Thymus (tissue), 11 donors: ENCODE measurements around the gene UNCX. TPM values are rescaled to one million over a fixed set of nuclear protein-coding genes. Genes with fewer than 3 reads are reported as not detected.

Experiments
- DNase-seq, 9 donors: peaks; one replicate each; pipeline ENCODE4 v3.0.0-alpha.2; 2013; ENCODE audit warnings: low spot score in 9 of 9, low read depth in 6 of 9, missing footprints in 1 of 9
- H3K27ac ChIP-seq, 2 donors: one replicate each; pipeline ENCODE4 v1.5.1; 2013; ENCODE audit warnings: control low read depth in 1 of 2, low read depth in 1 of 2, low read length in 1 of 2, mild to moderate bottlenecking in 1 of 2, moderate library complexity in 1 of 2
- H3K27me3 ChIP-seq, 2 donors: one replicate each; pipeline ENCODE4 v1.5.1; 2013; ENCODE audit warnings: low read length in 1 of 2; ENCODE audit not compliant: control insufficient read depth in 2 of 2, insufficient read depth in 1 of 2
- H3K36me3 ChIP-seq, 2 donors: one replicate each; pipeline ENCODE4 v1.5.1; 2013; ENCODE audit warnings: low read length in 1 of 2, mild to moderate bottlenecking in 1 of 2, moderate library complexity in 1 of 2; ENCODE audit not compliant: control insufficient read depth in 2 of 2, insufficient read depth in 2 of 2
- H3K4me1 ChIP-seq, 2 donors: one replicate each; pipeline ENCODE4 v1.5.1; 2013; ENCODE audit warnings: low read length in 2 of 2; ENCODE audit not compliant: control insufficient read depth in 2 of 2, insufficient read depth in 2 of 2
- H3K4me3 ChIP-seq, 2 donors: one replicate each; pipeline ENCODE4 v1.5.1; 2013; ENCODE audit warnings: low read length in 2 of 2, control low read depth in 1 of 2, mild to moderate bottlenecking in 1 of 2
- H3K9me3 ChIP-seq, 2 donors: one replicate each; pipeline ENCODE4 v1.5.1; 2013; ENCODE audit warnings: low read length in 1 of 2, mild to moderate bottlenecking in 1 of 2; ENCODE audit not compliant: control insufficient read depth in 2 of 2, insufficient read depth in 1 of 2
- WGBS: extraction: QIAGEN DNeasy Blood & Tissue Kit; methylation state at CpG from one replicate; pipeline ENCODE4 v1.1.7; 2013; 5-methylcytosine and 5-hydroxymethylcytosine counted together
- polyA plus RNA-seq: library from polyadenylated mRNA; stranded (reverse); fragments of 200-250 nt; gene quantifications from one replicate; pipeline ENCODE4 v1.2.3, GENCODE V29; 2013
- total RNA-seq: library from RNA; stranded (reverse); fragments of 120-200 nt; gene quantifications from one replicate; pipeline ENCODE4 v1.2.4, GENCODE V29; 2013
- donor health status: healthy.

Gene UNCX
- total and polyA plus RNA-seq, 2 donors, result 0.05 to 0.07 TPM

- Histone ChIP-seq H3K4me3 (no peak overlapping the region), H3K9me3 (peaks cover 3 to 30% of the 10 kb centered on the region in 2 donors), H3K4me1 (no peaks in the 10 kb centered on the region), H3K36me3 (no peaks in the 10 kb centered on the region), H3K27ac (no peak overlapping the region), H3K27me3 (peaks cover 87 to 97% of the 10 kb centered on the region in 2 donors)
- DNase-seq, result no peak
- 5% methylated on average over 37 of the region's 37 CpGs for WGBS
Observed at GRCh38 chr7:1234881-1235500, 2.3 kb downstream of the UNCX start.

GRCh38 chr7:1235501-1236131, 2.9 kb downstream of the UNCX start:
- Histone ChIP-seq H3K27me3 (peaks cover 89 to 99% of the 10 kb centered on the region in 2 donors), H3K36me3 (no peaks in the 10 kb centered on the region), H3K27ac (no peak overlapping the region), H3K9me3 (peaks cover 3 to 34% of the 10 kb centered on the region in 2 donors), H3K4me1 (no peaks in the 10 kb centered on the region), H3K4me3 (no peak overlapping the region)
- 3% methylated on average over 66 of the region's 66 CpGs for WGBS
- no peak for DNase-seq

GRCh38 chr7:1236132-1236661, 3.5 kb downstream of the UNCX start:
- no peak overlapping the region for H3K4me3 ChIP-seq
- no peaks in the 10 kb centered on the region for H3K36me3 ChIP-seq
- no peak for DNase-seq
- no peaks in the 10 kb centered on the region for H3K4me1 ChIP-seq
- peaks cover 89 to 99% of the 10 kb centered on the region in 2 donors for H3K27me3 ChIP-seq
- peaks cover 2 to 28% of the 10 kb centered on the region in 2 donors for H3K9me3 ChIP-seq
- no peak overlapping the region for H3K27ac ChIP-seq
- WGBS, result 2% methylated on average over 87 of the region's 87 CpGs

- H3K27ac ChIP-seq, result no peak overlapping the region
- no peaks in the 10 kb centered on the region for H3K4me1 ChIP-seq
- DNase-seq, result no peak
- no peaks in the 10 kb centered on the region for H3K36me3 ChIP-seq
- no peak overlapping the region for H3K4me3 ChIP-seq
- 5% methylated on average over 83 of the region's 83 CpGs for WGBS
- peaks cover 89 to 99% of the 10 kb centered on the region in 2 donors for H3K27me3 ChIP-seq
- H3K9me3 ChIP-seq, result peaks cover 2 to 29% of the 10 kb centered on the region in 2 donors
Observed at GRCh38 chr7:1236831-1237701, 4.4 kb downstream of the UNCX start.

GRCh38 chr7:1237704-1238255, 5.1 kb downstream of the UNCX start:
- Histone ChIP-seq H3K9me3 (peaks cover 2 to 29% of the 10 kb centered on the region in 2 donors), H3K4me1 (no peaks in the 10 kb centered on the region), H3K36me3 (no peaks in the 10 kb centered on the region), H3K27me3 (peaks cover 90 to 99% of the 10 kb centered on the region in 2 donors), H3K27ac (no peak overlapping the region), H3K4me3 (no peak overlapping the region)
- 11% methylated on average over 29 of the region's 29 CpGs for WGBS
- DNase-seq, result no peak

GRCh38 chr7:1238450-1238882, 5.8 kb downstream of the UNCX start:
- H3K4me1 ChIP-seq, result no peaks in the 10 kb centered on the region
- no peaks in the 10 kb centered on the region for H3K36me3 ChIP-seq
- no peak for DNase-seq
- peaks cover 2 to 29% of the 10 kb centered on the region in 2 donors for H3K9me3 ChIP-seq
- peaks cover 91 to 98% of the 10 kb centered on the region in 2 donors for H3K27me3 ChIP-seq
- no peak overlapping the region for H3K27ac ChIP-seq
- no peak overlapping the region for H3K4me3 ChIP-seq
- WGBS, result 16% methylated on average over 21 of the region's 21 CpGs

- peaks cover 91 to 98% of the 10 kb centered on the region in 2 donors for H3K27me3 ChIP-seq
- H3K4me3 ChIP-seq, result no peak overlapping the region
- H3K36me3 ChIP-seq, result no peaks in the 10 kb centered on the region
- peaks cover 2 to 36% of the 10 kb centered on the region in 2 donors for H3K9me3 ChIP-seq
- no peaks in the 10 kb centered on the region for H3K4me1 ChIP-seq
- WGBS, result 10% methylated on average over 27 of the region's 27 CpGs
- H3K27ac ChIP-seq, result no peak overlapping the region
- DNase-seq, result no peak
Observed at GRCh38 chr7:1238931-1239802, 6.5 kb downstream of the UNCX start.

GRCh38 chr7:1239803-1240516, 7.3 kb downstream of the UNCX start:
- H3K4me1 ChIP-seq, result no peaks in the 10 kb centered on the region
- peaks cover 1 to 37% of the 10 kb centered on the region in 2 donors for H3K9me3 ChIP-seq
- H3K27me3 ChIP-seq, result peaks cover 91 to 98% of the 10 kb centered on the region in 2 donors
- 9% methylated on average over 29 of the region's 29 CpGs for WGBS
- H3K4me3 ChIP-seq, result no peak overlapping the region
- no peak for DNase-seq
- no peak overlapping the region for H3K27ac ChIP-seq
- H3K36me3 ChIP-seq, result no peaks in the 10 kb centered on the region
